ENCODE measurements around the gene SMS. TPM values are rescaled to one million over a fixed set of nuclear protein-coding genes. Genes with fewer than 3 reads are reported as not detected.

Gene SMS
- total RNA-seq, 1 donor from 2014 or later: 280 TPM

DNA sequence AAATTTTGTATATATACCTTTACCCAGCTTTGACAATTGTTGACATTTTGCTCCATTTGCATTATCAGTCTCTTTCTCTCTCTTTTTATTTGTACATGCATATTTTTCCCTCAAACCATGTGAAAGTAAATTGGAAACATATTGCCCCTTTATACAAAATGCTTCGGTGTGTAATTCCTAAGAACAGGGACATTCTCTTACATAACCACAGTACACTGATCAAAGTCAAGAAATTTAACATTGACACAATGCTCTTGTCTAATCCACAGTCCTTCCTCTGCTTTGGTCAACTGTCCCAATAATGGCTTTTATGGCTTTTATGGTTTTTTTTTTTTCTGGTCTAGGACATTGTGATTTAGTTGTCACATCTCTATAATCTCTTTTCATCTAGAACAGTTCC lies 9.5 kb upstream of the SMS start:
- TF ChIP-seq, protein P1, sequence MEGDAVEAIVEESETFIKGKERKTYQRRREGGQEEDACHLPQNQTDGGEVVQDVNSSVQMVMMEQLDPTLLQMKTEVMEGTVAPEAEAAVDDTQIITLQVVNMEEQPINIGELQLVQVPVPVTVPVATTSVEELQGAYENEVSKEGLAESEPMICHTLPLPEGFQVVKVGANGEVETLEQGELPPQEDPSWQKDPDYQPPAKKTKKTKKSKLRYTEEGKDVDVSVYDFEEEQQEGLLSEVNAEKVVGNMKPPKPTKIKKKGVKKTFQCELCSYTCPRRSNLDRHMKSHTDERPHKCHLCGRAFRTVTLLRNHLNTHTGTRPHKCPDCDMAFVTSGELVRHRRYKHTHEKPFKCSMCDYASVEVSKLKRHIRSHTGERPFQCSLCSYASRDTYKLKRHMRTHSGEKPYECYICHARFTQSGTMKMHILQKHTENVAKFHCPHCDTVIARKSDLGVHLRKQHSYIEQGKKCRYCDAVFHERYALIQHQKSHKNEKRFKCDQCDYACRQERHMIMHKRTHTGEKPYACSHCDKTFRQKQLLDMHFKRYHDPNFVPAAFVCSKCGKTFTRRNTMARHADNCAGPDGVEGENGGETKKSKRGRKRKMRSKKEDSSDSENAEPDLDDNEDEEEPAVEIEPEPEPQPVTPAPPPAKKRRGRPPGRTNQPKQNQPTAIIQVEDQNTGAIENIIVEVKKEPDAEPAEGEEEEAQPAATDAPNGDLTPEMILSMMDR (IDR thresholded peaks at IDR 0.05; ENCODE audit: unreplicated experiment): no peak
- H3K9me3 Mint-ChIP-seq (ENCODE audit: low read depth): no peaks in the 10 kb centered on the region
- no peak overlapping the region for H3K27ac Mint-ChIP-seq
- H3K4me1 Mint-ChIP-seq (ENCODE audit: low read depth): peaks cover 8% of the 10 kb centered on the region
- H3K4me3 Mint-ChIP-seq (ENCODE audit: low read depth): no peak overlapping the region
- H3K36me3 Mint-ChIP-seq (ENCODE audit: insufficient read depth): no peaks in the 10 kb centered on the region
- DNase-seq (ENCODE audit: low spot score, unreplicated experiment): no peak
- H3K27me3 Mint-ChIP-seq: peaks cover 2% of the 10 kb centered on the region

DNA sequence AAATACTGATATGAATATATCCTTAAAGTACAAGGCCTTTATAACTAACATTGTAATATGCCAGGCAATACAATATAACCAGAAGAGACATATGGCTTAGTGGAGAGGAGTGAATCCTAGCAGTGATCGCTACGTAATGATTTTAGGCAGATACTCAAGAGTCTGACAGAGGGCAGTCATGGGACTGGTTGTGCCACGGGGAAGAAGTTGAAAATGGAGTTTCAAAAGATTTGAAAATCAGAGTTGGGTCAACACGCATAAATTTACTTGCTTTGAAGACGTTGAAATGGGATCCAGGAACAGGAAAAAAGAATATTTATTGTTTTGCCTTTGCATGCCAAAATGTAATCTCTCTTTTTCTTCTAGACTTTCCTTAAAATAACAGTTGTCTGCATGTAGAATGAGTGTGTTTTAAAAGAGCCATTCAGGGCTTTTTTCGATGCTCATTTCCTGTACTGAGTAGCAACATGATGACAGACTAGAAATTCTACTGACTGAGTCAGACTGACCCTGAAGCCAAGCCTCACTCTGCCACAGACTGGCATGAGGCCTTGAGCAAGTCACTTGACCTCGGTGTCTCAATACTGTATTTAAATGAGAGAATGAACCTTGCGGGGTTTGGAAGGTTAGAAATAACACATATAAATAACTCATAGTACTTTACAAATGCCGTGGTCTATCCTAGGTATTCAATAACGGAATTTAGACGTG lies 8.1 kb upstream of the SMS start:
- Mint-ChIP-seq H3K27me3 (peaks cover 2% of the 10 kb centered on the region), H3K27ac (peak overlapping the region; percentile 54), H3K36me3 (ENCODE audit: insufficient read depth) (no peaks in the 10 kb centered on the region), H3K4me3 (ENCODE audit: low read depth) (no peak overlapping the region), H3K4me1 (ENCODE audit: low read depth) (no peaks in the 10 kb centered on the region), H3K9me3 (ENCODE audit: low read depth) (no peaks in the 10 kb centered on the region)
- no peak for DNase-seq (ENCODE audit: low spot score, unreplicated experiment)
- TF ChIP-seq, protein P1 (IDR thresholded peaks at IDR 0.05; ENCODE audit: unreplicated experiment): no peak

DNA sequence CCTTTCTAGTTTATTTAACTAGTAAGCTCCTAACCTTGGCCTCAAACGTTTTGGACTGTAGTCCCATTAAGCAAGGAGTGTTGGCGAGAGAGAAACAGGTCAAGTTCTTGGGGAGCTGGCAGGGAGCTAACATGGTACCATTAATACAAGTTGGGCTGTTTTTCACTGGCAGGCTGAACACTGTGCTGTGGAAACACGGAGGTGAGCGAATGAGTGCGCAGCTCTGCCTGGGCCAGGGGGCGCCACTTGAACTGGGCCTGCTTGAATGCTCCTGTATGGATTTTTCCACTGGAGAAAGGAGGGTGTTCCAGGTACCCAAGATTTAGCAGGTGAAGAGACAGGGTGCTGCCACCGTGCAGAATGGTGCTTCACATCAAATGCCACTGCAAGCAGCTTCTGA lies 7.4 kb upstream of the SMS start:
- no peak for DNase-seq (ENCODE audit: low spot score, unreplicated experiment)
- no peak overlapping the region for H3K4me3 Mint-ChIP-seq (ENCODE audit: low read depth)
- H3K36me3 Mint-ChIP-seq (ENCODE audit: insufficient read depth): no peaks in the 10 kb centered on the region
- H3K27ac Mint-ChIP-seq: no peak overlapping the region
- H3K4me1 Mint-ChIP-seq (ENCODE audit: low read depth): no peaks in the 10 kb centered on the region
- H3K27me3 Mint-ChIP-seq: peaks cover 2% of the 10 kb centered on the region
- no peaks in the 10 kb centered on the region for H3K9me3 Mint-ChIP-seq (ENCODE audit: low read depth)
- TF ChIP-seq, protein P1 (IDR thresholded peaks at IDR 0.05; ENCODE audit: unreplicated experiment): no peak

DNA sequence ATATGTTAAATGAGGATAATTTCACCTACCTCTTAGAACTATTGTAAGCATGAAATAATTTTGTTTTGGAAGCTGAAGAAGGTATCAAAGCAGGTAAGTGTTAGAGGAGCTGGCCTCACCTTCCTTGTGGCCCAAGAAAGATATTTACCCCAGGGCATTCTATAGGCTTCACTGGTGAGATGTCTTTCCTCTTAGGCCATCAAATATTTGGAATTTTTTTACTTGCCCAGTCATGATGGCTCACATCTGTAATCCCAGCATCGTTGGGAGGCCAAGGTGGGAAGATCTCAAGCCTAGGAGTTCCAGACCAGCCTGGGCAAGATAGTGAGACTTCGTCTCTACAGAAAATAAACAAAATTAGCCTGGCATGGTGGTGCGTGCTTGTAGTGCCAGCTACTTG lies 6.1 kb upstream of the SMS start:
- Mint-ChIP-seq H3K4me1 (ENCODE audit: low read depth) (no peaks in the 10 kb centered on the region), H3K9me3 (ENCODE audit: low read depth) (no peaks in the 10 kb centered on the region), H3K4me3 (ENCODE audit: low read depth) (no peak overlapping the region), H3K27ac (no peak overlapping the region), H3K36me3 (ENCODE audit: insufficient read depth) (no peaks in the 10 kb centered on the region), H3K27me3 (no peaks in the 10 kb centered on the region)
- DNase-seq (ENCODE audit: low spot score, unreplicated experiment): no peak
- TF ChIP-seq, protein P1 (IDR thresholded peaks at IDR 0.05; ENCODE audit: unreplicated experiment): no peak

DNA sequence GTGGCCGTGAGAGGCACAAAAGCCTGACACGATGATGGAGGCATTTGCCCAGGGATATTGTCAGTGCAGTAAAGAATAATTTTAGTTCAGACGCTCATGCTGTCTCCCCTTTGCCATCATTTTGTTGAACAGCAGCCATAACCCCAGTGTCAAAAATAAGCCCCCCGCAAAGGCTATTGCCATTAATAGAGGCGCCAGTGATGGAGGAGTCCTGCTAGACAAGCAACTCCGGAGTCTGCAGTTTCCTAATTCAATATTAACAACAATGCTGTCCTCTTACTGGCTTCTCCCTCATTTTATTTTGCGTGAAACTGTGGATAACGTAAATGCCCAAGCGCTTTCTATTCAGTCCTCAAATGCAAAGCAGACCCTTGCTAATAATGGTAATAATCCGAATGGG lies 603 bp upstream of the SMS start:
- Mint-ChIP-seq H3K36me3 (ENCODE audit: insufficient read depth) (peaks cover 6% of the 10 kb centered on the region), H3K4me3 (ENCODE audit: low read depth) (peak overlapping the region; percentile 83), H3K9me3 (ENCODE audit: low read depth) (no peaks in the 10 kb centered on the region), H3K27me3 (no peaks in the 10 kb centered on the region), H3K4me1 (ENCODE audit: low read depth) (peaks cover 22% of the 10 kb centered on the region), H3K27ac (peak overlapping the region; percentile 94)
- DNase-seq (ENCODE audit: low spot score, unreplicated experiment): no peak
- TF ChIP-seq, protein P1 (IDR thresholded peaks at IDR 0.05; ENCODE audit: unreplicated experiment): no peak
